ENCODE data around the gene CATSPERB.
"Not testable (repeated sequence)": the region's sequence is repeated elsewhere in the genome, so short reads cannot be mapped to it uniquely, and the experiment has no call there.

CATSPERB gene

DNA sequence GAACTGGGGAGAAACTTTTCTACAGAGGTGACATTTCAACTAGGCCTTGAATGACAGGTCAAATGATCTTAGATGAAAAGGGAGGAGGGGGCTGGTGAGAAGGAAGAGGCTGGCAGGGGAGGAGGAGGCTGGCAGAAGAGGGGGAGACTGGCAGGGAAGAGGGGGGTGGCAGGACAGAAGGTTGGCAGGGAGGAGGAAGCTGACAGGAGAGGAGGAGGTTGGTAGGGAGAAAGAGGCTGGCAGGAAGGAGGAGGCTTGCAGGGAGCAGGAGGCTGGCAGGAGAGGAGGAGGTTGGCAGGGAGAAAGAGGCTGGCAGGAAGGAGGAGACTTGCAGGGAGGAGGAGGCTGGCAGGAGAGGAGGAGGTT lies 158.4 kb downstream of the CATSPERB start:
- TF ChIP-seq Cebpa-rat (IDR thresholded peaks at IDR 0.05), result no peak
- H3K36me3 ChIP-seq, result no peaks in the 10 kb centered on the region

GRCh38 chr14:91570021-91570420 lies 161.9 kb downstream of the CATSPERB start:
- Histone ChIP-seq H3K27me3 (peaks cover 24% of the 10 kb centered on the region), H3K4me3 (no peak overlapping the region), H4K20me1 (no peaks in the 10 kb centered on the region), H3K36me3 (no peaks in the 10 kb centered on the region), H3K9me3 (peaks cover 31% of the 10 kb centered on the region), H3K4me2 (no peak overlapping the region), H3K4me1 (peaks cover 5% of the 10 kb centered on the region; the same call in 1 of the 2 replicates), H3K9ac (no peak overlapping the region), H3K27ac (no peak overlapping the region)
- TF ChIP-seq Cebpa-rat (IDR thresholded peaks at IDR 0.05), result no peak

More for the DNA sequence above, 158.4 kb downstream of the CATSPERB start:
- H3K27ac ChIP-seq, result no peak overlapping the region
- no peak overlapping the region for H3K4me3 ChIP-seq
- H3K4me2 ChIP-seq, result peak overlapping the region; percentile 71
- H3K9ac ChIP-seq, result no peak overlapping the region
- peaks cover 31% of the 10 kb centered on the region for H3K27me3 ChIP-seq
- H4K20me1 ChIP-seq, result no peaks in the 10 kb centered on the region
- peaks cover 29% of the 10 kb centered on the region for H3K9me3 ChIP-seq
- peaks cover 5% of the 10 kb centered on the region; the same call in 1 of the 2 replicates for H3K4me1 ChIP-seq

GRCh38 chr14:91569301-91569700 lies 162.6 kb downstream of the CATSPERB start:
- Histone ChIP-seq H3K4me2 (no peak overlapping the region), H3K27me3 (peaks cover 17% of the 10 kb centered on the region), H3K4me3 (no peak overlapping the region), H4K20me1 (no peaks in the 10 kb centered on the region), H3K9ac (no peak overlapping the region), H3K36me3 (no peaks in the 10 kb centered on the region), H3K9me3 (peaks cover 29% of the 10 kb centered on the region), H3K27ac (no peak overlapping the region), H3K4me1 (peaks cover 5% of the 10 kb centered on the region; the same call in 1 of the 2 replicates)
- TF ChIP-seq Cebpa-rat (IDR thresholded peaks at IDR 0.05), result no peak

DNA sequence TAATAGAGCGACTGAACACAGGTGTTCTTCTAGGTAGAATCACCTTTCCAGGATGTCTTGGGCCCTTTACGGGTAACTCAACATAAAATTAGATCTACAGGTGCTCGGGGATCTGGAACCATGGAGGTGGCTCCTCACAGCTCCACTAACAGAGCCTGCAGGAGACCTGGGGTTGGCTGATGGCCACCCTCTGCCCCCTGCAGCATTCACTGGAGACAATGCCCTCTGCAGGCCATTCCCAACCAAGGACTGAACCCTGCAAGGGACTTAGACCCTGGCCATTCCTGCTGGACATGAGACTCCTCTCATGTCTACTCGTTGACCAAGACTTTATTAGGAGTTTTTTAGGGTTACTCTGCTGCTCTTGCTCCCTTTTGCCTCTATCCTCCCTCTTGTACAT lies 163.3 kb downstream of the CATSPERB start:
- Histone ChIP-seq H3K4me2 (no peak overlapping the region), H3K4me3 (no peak overlapping the region), H3K27me3 (peaks cover 10% of the 10 kb centered on the region), H3K36me3 (no peaks in the 10 kb centered on the region), H3K9me3 (peaks cover 22% of the 10 kb centered on the region; the same call in 1 of the 2 replicates), H3K27ac (no peak overlapping the region), H3K4me1 (peaks cover 5% of the 10 kb centered on the region; the same call in 1 of the 2 replicates), H3K9ac (no peak overlapping the region), H4K20me1 (no peaks in the 10 kb centered on the region)
- TF ChIP-seq Cebpa-rat (IDR thresholded peaks at IDR 0.05), result no peak

DNA sequence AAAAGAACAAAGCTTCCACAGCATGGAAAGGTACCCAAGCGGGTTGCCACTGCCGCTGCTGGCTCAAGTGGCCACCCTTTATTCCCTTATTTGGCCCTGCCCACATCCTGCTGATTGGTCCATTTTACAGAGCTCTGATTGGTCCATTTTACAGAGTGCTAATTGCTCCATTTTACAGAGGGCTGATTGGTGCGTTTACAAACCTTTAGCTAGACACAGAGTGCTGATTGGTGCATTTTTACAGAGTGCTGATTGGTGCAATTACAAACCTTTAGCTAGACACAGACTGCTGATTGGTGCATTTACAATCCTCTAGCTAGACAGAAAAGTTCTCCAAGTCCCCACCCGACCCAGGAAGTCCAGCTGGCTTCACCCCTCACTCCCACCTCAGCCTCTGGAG lies 164.1 kb downstream of the CATSPERB start:
- H3K4me2 ChIP-seq, H4K20me1 ChIP-seq, H3K4me3 ChIP-seq, H3K36me3 ChIP-seq, H3K27me3 ChIP-seq, H3K4me1 ChIP-seq, H3K27ac ChIP-seq, H3K9ac ChIP-seq: not testable (repeated sequence)
- peaks cover 18% of the 10 kb centered on the region; the same call in 1 of the 2 replicates for H3K9me3 ChIP-seq

DNA sequence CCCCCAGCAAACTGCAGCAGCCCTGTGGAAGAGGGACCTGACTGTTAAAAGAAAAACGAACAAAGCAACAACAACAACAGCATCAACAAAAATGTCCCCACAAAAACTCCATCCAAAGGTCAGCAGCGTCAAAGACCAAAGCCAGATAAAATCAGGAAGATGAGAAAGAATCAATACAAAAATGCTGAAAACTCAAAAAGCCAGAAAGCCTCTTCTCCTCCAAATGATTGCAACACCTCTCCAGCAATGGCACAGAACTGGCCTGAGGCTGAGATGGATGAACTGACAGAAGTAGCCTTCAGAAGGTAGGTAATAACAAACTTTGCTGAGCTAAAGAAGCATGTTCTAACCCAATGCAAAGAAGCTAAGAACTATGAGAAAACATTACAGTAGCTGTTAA lies 176.4 kb downstream of the CATSPERB start:
- no peaks in the 10 kb centered on the region for H3K4me1 ChIP-seq
- H3K4me3 ChIP-seq, result no peak overlapping the region
- no peak for TF ChIP-seq Cebpa-rat (IDR thresholded peaks at IDR 0.05)

GRCh38 chr14:91554535-91555332 lies 177.2 kb downstream of the CATSPERB start:
- no peak overlapping the region for H3K9ac ChIP-seq
- H3K9me3 ChIP-seq, result peaks cover 11% of the 10 kb centered on the region; the same call in 1 of the 2 replicates
- H3K4me1 ChIP-seq, result no peaks in the 10 kb centered on the region
- H3K27me3 ChIP-seq, result no peaks in the 10 kb centered on the region
- H3K36me3 ChIP-seq, result no peaks in the 10 kb centered on the region
- H3K4me2 ChIP-seq, result no peak overlapping the region
- no peak for TF ChIP-seq Cebpa-rat (IDR thresholded peaks at IDR 0.05)
- no peak overlapping the region for H3K4me3 ChIP-seq
- no peaks in the 10 kb centered on the region for H4K20me1 ChIP-seq
- no peak overlapping the region for H3K27ac ChIP-seq

More for the DNA sequence above, 176.4 kb downstream of the CATSPERB start:
- H3K9ac ChIP-seq, result no peak overlapping the region
- peaks cover 11% of the 10 kb centered on the region; the same call in 1 of the 2 replicates for H3K9me3 ChIP-seq
- no peak overlapping the region for H3K4me2 ChIP-seq
- H4K20me1 ChIP-seq, result no peaks in the 10 kb centered on the region
- no peak overlapping the region for H3K27ac ChIP-seq
- H3K36me3 ChIP-seq, result no peaks in the 10 kb centered on the region
- no peaks in the 10 kb centered on the region for H3K27me3 ChIP-seq

- Histone ChIP-seq H3K36me3 (no peaks in the 10 kb centered on the region), H3K4me3 (no peak overlapping the region), H3K27ac (no peak overlapping the region), H4K20me1 (no peaks in the 10 kb centered on the region), H3K4me1 (no peaks in the 10 kb centered on the region), H3K4me2 (no peak overlapping the region), H3K9ac (no peak overlapping the region), H3K9me3 (no peaks in the 10 kb centered on the region), H3K27me3 (no peaks in the 10 kb centered on the region)
- TF ChIP-seq Cebpa-rat (IDR thresholded peaks at IDR 0.05), result no peak
Measured at GRCh38 chr14:91548108-91548507, 183.8 kb downstream of the CATSPERB start.

- Histone ChIP-seq H3K9me3 (peaks cover 11% of the 10 kb centered on the region), H3K4me2 (no peak overlapping the region), H3K36me3 (no peaks in the 10 kb centered on the region), H4K20me1 (no peaks in the 10 kb centered on the region), H3K27ac (no peak overlapping the region), H3K4me3 (no peak overlapping the region), H3K4me1 (no peaks in the 10 kb centered on the region), H3K27me3 (no peaks in the 10 kb centered on the region), H3K9ac (no peak overlapping the region)
- TF ChIP-seq Cebpa-rat (IDR thresholded peaks at IDR 0.05), result no peak
Measured at GRCh38 chr14:91545946-91546716, 185.8 kb downstream of the CATSPERB start.

- no peaks in the 10 kb centered on the region for H3K36me3 ChIP-seq
- no peaks in the 10 kb centered on the region for H3K4me1 ChIP-seq
- H3K4me3 ChIP-seq, result no peak overlapping the region
- no peaks in the 10 kb centered on the region for H4K20me1 ChIP-seq
- H3K9me3 ChIP-seq, result peaks cover 20% of the 10 kb centered on the region
- H3K4me2 ChIP-seq, result no peak overlapping the region
- no peak overlapping the region for H3K27ac ChIP-seq
- H3K27me3 ChIP-seq, result no peaks in the 10 kb centered on the region
- no peak for TF ChIP-seq Cebpa-rat (IDR thresholded peaks at IDR 0.05)
- H3K9ac ChIP-seq, result no peak overlapping the region
Measured at GRCh38 chr14:91545204-91545603, 186.7 kb downstream of the CATSPERB start.

Measured in BLaER1 (cell line).